K562 (cell line): Measurements from ENCODE around the gene GLRX5. TPM values are rescaled to one million over a fixed set of nuclear protein-coding genes. Genes with fewer than 3 reads are reported as not detected.

ENCODE experiments used
- ATAC-seq: fragments of 200-7000 bp; cut with Tn5 transposase; 3 replicates; pipeline ENCODE4 v1.9.1; 2020; ENCODE audit warnings: moderate library complexity
- BruUV-seq: library from RNA; stranded (reverse); fragments of 400-500 nt; replicated peaks from 2 replicates; lab custom pipeline; 2021; lab: Mats Ljungman, UMichigan
- CTCF ChIA-PET: fragments of 300-600 bp; formaldehyde crosslinking; extraction: SDS; loops from one replicate; lab custom pipeline; 2021; ENCODE audit warnings: low intra/inter-chr PET ratio; lab: Yijun Ruan, JAX
- POLR2A ChIA-PET: fragments of 300-600, 350-650 bp; sonication (Branson Sonifier 250); formaldehyde crosslinking; extraction: SDS; loops from one replicate; lab custom pipeline; 2021; ENCODE audit warnings: antibody characterized with exemption, inconsistent platforms; lab: Yijun Ruan, JAX
- DNase-seq, 4 experiments: peaks; one replicate each; pipeline versions ENCODE4 v3.0.0 to v3.0.0-alpha.2; 2011 to 2018; ENCODE audit warnings: low spot score in 3 of 4, mixed read lengths in 3 of 4; ENCODE audit errors: extremely low read depth in 1 of 4
- FAIRE-seq: peaks from 2 replicates; lab custom pipeline; 2011; peaks lifted over from hg19 to GRCh38; lab: Jason Lieb, UNC
- H2AFZ ChIP-seq: 2 replicates; pipeline ENCODE4 v1.6.0; 2011; ENCODE audit warnings: low read depth, low read length, control low read depth, inconsistent platforms
- H3K27ac ChIP-seq: fragments of 200-600 bp; 3 replicates; pipeline ENCODE4 v1.8.0; 2011; ENCODE audit warnings: low read depth, mild to moderate bottlenecking, control low read depth, inconsistent platforms, low read length, moderate library complexity, mixed read lengths; ENCODE audit errors: extremely low read depth
- H3K27me3 ChIP-seq, 2 experiments: fragments of 300-600 bp in 1 of 2; 2 replicates in 1 of 2; 3 replicates in 1 of 2; pipeline versions ENCODE4 v1.6.0 to v1.8.0; 2011; ENCODE audit warnings: inconsistent platforms in 2 of 2, low read length in 2 of 2, mild to moderate bottlenecking in 1 of 2, mixed read lengths in 1 of 2, moderate library complexity in 1 of 2; ENCODE audit not compliant: control insufficient read depth in 2 of 2, insufficient read depth in 2 of 2
- H3K36me3 ChIP-seq: fragments of 300-600 bp; 3 replicates; pipeline ENCODE4 v1.8.0; 2011; ENCODE audit warnings: mild to moderate bottlenecking, low read length, inconsistent platforms; ENCODE audit not compliant: control insufficient read depth, insufficient read depth
- H3K4me1 ChIP-seq, 2 experiments: fragments of 200-600 bp in 1 of 2; replicated peaks in 1 of 2; 2 replicates in 1 of 2; 3 replicates in 1 of 2; pipeline versions ENCODE4 v1.5.1 to v1.8.0; 2011; ENCODE audit warnings: inconsistent platforms in 2 of 2, low read length in 2 of 2, mild to moderate bottlenecking in 1 of 2, mixed read lengths in 1 of 2, moderate library complexity in 1 of 2; ENCODE audit not compliant: control insufficient read depth in 2 of 2, insufficient read depth in 2 of 2
- H3K4me2 ChIP-seq: 2 replicates; pipeline ENCODE4 v1.6.1; 2011; ENCODE audit warnings: low read length, control low read depth, inconsistent platforms, mixed read lengths; ENCODE audit not compliant: insufficient read depth
- H3K4me3 ChIP-seq: fragments of 200-600 bp; sonication (generic), shearing (Covaris generic); 2 replicates; pipeline ENCODE4 v1.5.1; 2016; ENCODE audit warnings: control low read depth, inconsistent platforms
- H3K79me2 ChIP-seq: fragments of 200-600 bp; 3 replicates; pipeline ENCODE4 v1.8.0; 2011; ENCODE audit warnings: low read length, inconsistent platforms; ENCODE audit not compliant: control insufficient read depth, insufficient read depth
- H3K9ac ChIP-seq, 2 experiments: 2 replicates each; pipeline versions ENCODE4 v1.6.0 to v1.6.1; 2011; ENCODE audit warnings: low read depth in 2 of 2, low read length in 2 of 2, control low read depth in 1 of 2, inconsistent platforms in 1 of 2, mild to moderate bottlenecking in 1 of 2, mixed read lengths in 1 of 2; ENCODE audit not compliant: insufficient read depth in 1 of 2
- H3K9me1 ChIP-seq: one replicate; pipeline ENCODE4 v1.6.0; 2011; ENCODE audit warnings: inconsistent platforms, mild to moderate bottlenecking, low read length, moderate library complexity; ENCODE audit not compliant: control insufficient read depth, insufficient read depth
- H3K9me3 ChIP-seq: replicated peaks from 2 replicates; pipeline ENCODE4 v1.5.1; 2011; ENCODE audit warnings: low read depth, low read length, inconsistent platforms; ENCODE audit not compliant: control insufficient read depth, insufficient read depth
- H4K20me1 ChIP-seq: replicated peaks from 2 replicates; pipeline ENCODE4 v1.6.1; 2011; ENCODE audit warnings: low read length, inconsistent platforms, mixed read lengths; ENCODE audit not compliant: control insufficient read depth, insufficient read depth
- ARID2 ChIP-seq: fragments of 450-650 bp; IDR thresholded peaks from 2 replicates; pipeline ENCODE4 v1.6.1; 2017; ENCODE audit warnings: antibody characterized with exemption, mild to moderate bottlenecking
- ASH1L ChIP-seq: fragments of 450-650 bp; IDR thresholded peaks from 2 replicates; pipeline ENCODE4 v1.6.1; 2018; ENCODE audit warnings: borderline replicate concordance, mild to moderate bottlenecking, low read depth; ENCODE audit not compliant: partially characterized antibody
- BRF1 ChIP-seq: IDR thresholded peaks from 3 replicates; pipeline ENCODE4 v1.6.1; 2011; ENCODE audit warnings: borderline replicate concordance, mild to moderate bottlenecking; ENCODE audit not compliant: insufficient read length; ENCODE audit errors: extremely low read depth
- CTBP1 ChIP-seq: fragments of 450-650 bp; IDR thresholded peaks from 2 replicates; pipeline ENCODE4 v1.6.1; 2016; ENCODE audit warnings: borderline replicate concordance
- HDAC8 ChIP-seq: fragments of 450-650 bp; IDR thresholded peaks from 2 replicates; pipeline ENCODE4 v1.6.1; 2016; ENCODE audit warnings: mild to moderate bottlenecking, missing genetic modification characterization, moderate library complexity, missing compliant biosample characterization
- MTA2 ChIP-seq: fragments of 450-650 bp; IDR thresholded peaks from 2 replicates; pipeline ENCODE4 v1.6.1; 2016; ENCODE audit warnings: low read depth
- RCOR1 ChIP-seq, 2 experiments: IDR thresholded peaks; 2 replicates each; pipeline ENCODE4 v1.6.1; 2012; ENCODE audit warnings: low read depth in 2 of 2, low read length in 2 of 2, borderline replicate concordance in 1 of 2, improper control_type of control experiment in 1 of 2
- SMC3 ChIP-seq: conservative IDR thresholded peaks from 2 replicates; pipeline ENCODE4 v1.6.1; 2011; ENCODE audit warnings: low read depth, low read length, improper control_type of control experiment; ENCODE audit not compliant: insufficient read depth
- STAG1 ChIP-seq: sonication (generic); formaldehyde crosslinking; IDR thresholded peaks from 2 replicates; pipeline ENCODE4 v1.5.0; 2020; ENCODE audit warnings: missing genetic modification reagents, borderline replicate concordance
- TOE1 ChIP-seq, 2 experiments: fragments of 450-650 bp in 1 of 2; sonication (generic) in 1 of 2; formaldehyde crosslinking in 1 of 2; IDR thresholded peaks; 2 replicates each; pipeline versions ENCODE4 v1.7.1 to v1.8.0; 2016 to 2022; ENCODE audit warnings: borderline replicate concordance in 2 of 2, mild to moderate bottlenecking in 2 of 2, antibody characterized with exemption in 1 of 2, inconsistent platforms in 1 of 2, low read depth in 1 of 2, missing genetic modification reagents in 1 of 2, moderate library complexity in 1 of 2
- XRCC5 ChIP-seq: fragments of 200-400 bp; formaldehyde crosslinking; IDR thresholded peaks from 2 replicates; pipeline ENCODE4 v1.6.1; 2017; ENCODE audit warnings: low read depth, mild to moderate bottlenecking, low read length
- ZBTB1 ChIP-seq: sonication (generic); formaldehyde crosslinking; IDR thresholded peaks from 2 replicates; pipeline ENCODE4 v1.8.1; 2023; ENCODE audit warnings: missing genetic modification reagents, low read depth, mild to moderate bottlenecking, borderline replicate concordance
- ZNF584 ChIP-seq: fragments of 200-800 bp; sonication (Bioruptor generic); IDR thresholded peaks from 2 replicates; pipeline ENCODE4 v1.6.1; 2016; ENCODE audit warnings: low read depth, mild to moderate bottlenecking, missing genetic modification characterization, missing compliant biosample characterization
- WGBS: fragments of 100-300 bp; shearing (Covaris generic); methylation state at CpG from one replicate; pipeline ENCODE4 v1.1.6; 2016; ENCODE audit warnings: low coverage, mixed read lengths; ENCODE audit not compliant: insufficient coverage; ENCODE audit errors: missing lambda C conversion rate; 5-methylcytosine and 5-hydroxymethylcytosine counted together
- in situ Hi-C: fragments of 300-500 bp; cut with MboI; formaldehyde crosslinking; loops from 4 replicates; pipeline ENCODE4 v1.15.0; 2018; ENCODE audit warnings: inconsistent platforms, mixed read lengths
- intact Hi-C: fragments of 100-400 bp; cut with micrococcal nuclease; formaldehyde crosslinking; loops from 2 replicates; pipeline ENCODE4 v1.14.2; 2022
- polyA plus RNA-seq, 8 experiments: library from polyadenylated mRNA; depleted of rRNA in 4 of 8; stranded (reverse) in 5 of 8; unstranded in 3 of 8; fragments of >200 nt; fragmentation: Nextera tagmentation in 2 of 8; fragmentation: Illumina TruSeq in 1 of 8; extraction: Ambion mirVana in 2 of 8; extraction: Trizol in 1 of 8; gene quantifications; 2 replicates each; pipeline versions ENCODE4 v1.2.1 to v1.2.3, GENCODE V29; 2011 to 2014; ENCODE audit warnings: inconsistent platforms in 1 of 8, missing spikeins in 1 of 8
- total RNA-seq, 7 experiments: library from RNA; depleted of rRNA in 6 of 7; stranded (reverse); fragments of >200 nt in 6 of 7; fragmentation: Illumina TruSeq in 2 of 7; extraction: Trizol in 2 of 7; gene quantifications; 2 replicates each; pipeline versions ENCODE4 v1.2.1 to v1.2.3, GENCODE V29; 2011 to 2021; ENCODE audit warnings: low replicate concordance in 1 of 7
- TF ChIP-seq, protein P1 (sequence below): fragments of 250-450 bp; sonication (Bioruptor Pico); IDR thresholded peaks from 2 replicates; pipeline ENCODE4 v1.5.1; 2021; ENCODE audit warnings: mild to moderate bottlenecking
- TF ChIP-seq, protein P2 (sequence below), 2 experiments: fragments of 450-650 bp; conservative IDR thresholded peaks; 2 replicates each; pipeline ENCODE4 v1.6.1; 2017; ENCODE audit warnings: mild to moderate bottlenecking in 2 of 2, moderate library complexity in 2 of 2
- TF ChIP-seq, protein P3 (sequence below): fragments of 450-650 bp; formaldehyde crosslinking; IDR thresholded peaks from 2 replicates; pipeline ENCODE4 v1.4.0; 2020; ENCODE audit warnings: mild to moderate bottlenecking, moderate library complexity

GLRX5 gene
- total and polyA plus RNA-seq, 9 of the 15 experiments (the other 6 are each of a cell fraction or from before 2014, with no cell fraction given): 16.7 to 96.8 (median 66.8) TPM

DNA sequence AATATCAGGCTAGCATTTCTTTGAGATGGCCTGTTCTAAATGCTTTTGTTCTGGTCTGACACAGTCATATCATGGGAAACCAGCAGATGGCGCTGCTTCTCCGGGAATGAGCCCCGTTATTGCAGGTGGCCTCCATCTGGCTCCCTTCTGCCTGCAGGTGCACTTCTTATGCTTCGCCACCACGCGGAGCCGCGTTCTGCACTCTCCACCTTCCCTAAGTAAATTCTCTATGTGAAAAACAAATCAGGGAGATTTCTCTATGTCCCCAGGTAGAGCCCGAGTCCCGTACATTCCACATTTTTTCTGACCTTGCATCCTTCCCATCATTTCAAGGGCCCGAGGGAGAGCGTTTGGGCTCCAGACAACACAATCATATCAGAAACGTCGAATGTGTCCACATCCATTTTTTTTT, 26.2 kb downstream of the GLRX5 start:
- WGBS: 0% methylated on average over 11 of the region's 14 CpGs
- intact Hi-C loops: loop anchor here (1.0 to 10.0 kb wide), 7 partner anchors 46 to 864 kb away; partner anchors contain the start of gene TCL1B
- H3K9ac ChIP-seq: no peak overlapping the region
- in situ Hi-C loops: loop anchor here (25.0 kb wide), 2 partner anchors 701 to 851 kb away; partner anchors contain the start of gene BDKRB1
- BruUV-seq: no TSS peak
- peak; percentile 98 for ATAC-seq
- H3K79me2 ChIP-seq: no peaks in the 10 kb centered on the region
- peak; percentile 74 to 85 (median 80) for DNase-seq
- no peak overlapping the region for H3K4me3 ChIP-seq
- POLR2A ChIA-PET: no interaction called here
- no peak overlapping the region for H2AFZ ChIP-seq
- no peaks in the 10 kb centered on the region for H3K9me3 ChIP-seq
- no peak overlapping the region for H3K27ac ChIP-seq
- peak; percentile 87 for FAIRE-seq
- H4K20me1 ChIP-seq: no peaks in the 10 kb centered on the region
- H3K4me2 ChIP-seq: no peak overlapping the region
- H3K4me1 ChIP-seq: no peaks in the 10 kb centered on the region; a peak in 1 of 5 replicates
- no peaks in the 10 kb centered on the region for H3K9me1 ChIP-seq
- CTCF ChIA-PET: interaction anchor here (0.6 to 2.2 kb wide), 4 partner anchors 37 to 433 kb away, joined by 3 to 18 read pairs (median 6); no protein-coding TSS in a partner anchor
- 0 out of 5 replicates have a peak, but pooled peaks cover 0 to 12% of the 10 kb centered on the region in 2 experiments for H3K27me3 ChIP-seq
- H3K36me3 ChIP-seq: no peaks in the 10 kb centered on the region
- TF ChIP-seq TOE1 (IDR thresholded peaks at IDR 0.05; ENCODE audit: borderline replicate concordance) (no peak), TOE1 (CRISPR knock-in tag; IDR thresholded peaks at IDR 0.05; ENCODE audit: borderline replicate concordance, low read depth) (no peak), STAG1 (CRISPR knock-in tag) (peak; percentile 44; the same call in 1 of the 2 replicates), MTA2 (no peak), CTBP1 (peak; percentile 55; the same call in 1 of the 2 replicates), HDAC8 (tag) (no peak), RCOR1 (IDR thresholded peaks at IDR 0.05; ENCODE audit: borderline replicate concordance in 1 of 2, low read depth in 2 of 2, low read length in 2 of 2) (peak in 1 of 2 experiments; percentile 55; a peak in 1 of 4 replicates), ZBTB1 (no peak), BRF1 (no peak), ZNF584 (no peak), ASH1L (no peak), XRCC5 (0 out of 2 replicates have a peak, but pooled peaks have one; percentile 18), SMC3 (peak; percentile 91), ARID2 (peak; percentile 56; the same call in 1 of the 2 replicates)
- TF ChIP-seq, protein P1, sequence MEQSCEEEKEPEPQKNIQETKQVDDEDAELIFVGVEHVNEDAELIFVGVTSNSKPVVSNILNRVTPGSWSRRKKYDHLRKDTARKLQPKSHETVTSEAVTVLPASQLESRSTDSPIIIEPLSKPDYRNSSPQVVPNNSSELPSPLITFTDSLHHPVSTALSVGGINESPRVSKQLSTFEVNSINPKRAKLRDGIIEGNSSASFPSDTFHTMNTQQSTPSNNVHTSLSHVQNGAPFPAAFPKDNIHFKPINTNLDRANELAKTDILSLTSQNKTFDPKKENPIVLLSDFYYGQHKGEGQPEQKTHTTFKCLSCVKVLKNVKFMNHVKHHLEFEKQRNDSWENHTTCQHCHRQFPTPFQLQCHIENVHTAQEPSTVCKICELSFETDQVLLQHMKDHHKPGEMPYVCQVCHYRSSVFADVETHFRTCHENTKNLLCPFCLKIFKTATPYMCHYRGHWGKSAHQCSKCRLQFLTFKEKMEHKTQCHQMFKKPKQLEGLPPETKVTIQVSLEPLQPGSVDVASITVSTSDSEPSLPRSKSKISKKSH (CRISPR knock-in tag): no peak
- TF ChIP-seq, protein P2, sequence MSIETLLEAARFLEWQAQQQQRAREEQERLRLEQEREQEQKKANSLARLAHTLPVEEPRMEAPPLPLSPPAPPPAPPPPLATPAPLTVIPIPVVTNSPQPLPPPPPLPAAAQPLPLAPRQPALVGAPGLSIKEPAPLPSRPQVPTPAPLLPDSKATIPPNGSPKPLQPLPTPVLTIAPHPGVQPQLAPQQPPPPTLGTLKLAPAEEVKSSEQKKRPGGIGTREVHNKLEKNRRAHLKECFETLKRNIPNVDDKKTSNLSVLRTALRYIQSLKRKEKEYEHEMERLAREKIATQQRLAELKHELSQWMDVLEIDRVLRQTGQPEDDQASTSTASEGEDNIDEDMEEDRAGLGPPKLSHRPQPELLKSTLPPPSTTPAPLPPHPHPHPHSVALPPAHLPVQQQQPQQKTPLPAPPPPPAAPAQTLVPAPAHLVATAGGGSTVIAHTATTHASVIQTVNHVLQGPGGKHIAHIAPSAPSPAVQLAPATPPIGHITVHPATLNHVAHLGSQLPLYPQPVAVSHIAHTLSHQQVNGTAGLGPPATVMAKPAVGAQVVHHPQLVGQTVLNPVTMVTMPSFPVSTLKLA (conservative IDR thresholded peaks at IDR 0.05): 0 out of 4 replicates have a peak, but pooled peaks of 1 of the 2 experiments have one; percentile 17
- TF ChIP-seq, protein P3, sequence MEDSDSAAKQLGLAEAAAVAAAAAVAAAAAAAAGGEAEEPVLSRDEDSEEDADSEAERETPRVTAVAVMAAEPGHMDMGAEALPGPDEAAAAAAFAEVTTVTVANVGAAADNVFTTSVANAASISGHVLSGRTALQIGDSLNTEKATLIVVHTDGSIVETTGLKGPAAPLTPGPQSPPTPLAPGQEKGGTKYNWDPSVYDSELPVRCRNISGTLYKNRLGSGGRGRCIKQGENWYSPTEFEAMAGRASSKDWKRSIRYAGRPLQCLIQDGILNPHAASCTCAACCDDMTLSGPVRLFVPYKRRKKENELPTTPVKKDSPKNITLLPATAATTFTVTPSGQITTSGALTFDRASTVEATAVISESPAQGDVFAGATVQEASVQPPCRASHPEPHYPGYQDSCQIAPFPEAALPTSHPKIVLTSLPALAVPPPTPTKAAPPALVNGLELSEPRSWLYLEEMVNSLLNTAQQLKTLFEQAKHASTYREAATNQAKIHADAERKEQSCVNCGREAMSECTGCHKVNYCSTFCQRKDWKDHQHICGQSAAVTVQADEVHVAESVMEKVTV (CRISPR knock-in tag): peak; percentile 68; the same call in 1 of the 2 replicates
